GM10266 (cell line): ENCODE data around the gene ESRRB.

Experiments
- DNase-seq: peaks from one replicate; pipeline ENCODE4 v3.0.0; 2012; ENCODE audit errors: extremely low spot score
- CTCF ChIP-seq: IDR thresholded peaks from 2 replicates; pipeline ENCODE4 v1.5.1; 2012; ENCODE audit warnings: mild to moderate bottlenecking, low read depth; ENCODE audit not compliant: control insufficient read depth, insufficient read depth; ENCODE audit errors: missing control alignments

The ESRRB gene

GRCh38 chr14:76456200-76456599 lies 80.3 kb downstream of the ESRRB start:
- DNase-seq, result peak; percentile 73
- TF ChIP-seq CTCF, result peak; percentile 69

GRCh38 chr14:76456891-76457586 lies 81.1 kb downstream of the ESRRB start:
- TF ChIP-seq CTCF, result no peak

GRCh38 chr14:76457841-76458240 lies 81.9 kb downstream of the ESRRB start:
- TF ChIP-seq CTCF, result no peak
- DNase-seq, result no peak

More at GRCh38 chr14:76456891-76457586, 81.1 kb downstream of the ESRRB start:
- no peak for DNase-seq

- DNase-seq, result no peak
- no peak for TF ChIP-seq CTCF
Observed at GRCh38 chr14:76461886-76462285, 85.9 kb downstream of the ESRRB start.

GRCh38 chr14:76462330-76462729 lies 86.4 kb downstream of the ESRRB start:
- no peak for TF ChIP-seq CTCF
- DNase-seq, result no peak

GRCh38 chr14:76463105-76463504 lies 87.2 kb downstream of the ESRRB start:
- no peak for TF ChIP-seq CTCF
- no peak for DNase-seq

GRCh38 chr14:76464856-76465255 lies 88.9 kb downstream of the ESRRB start:
- no peak for DNase-seq
- no peak for TF ChIP-seq CTCF
